GM10266 (cell line): ENCODE data around the gene MED9.

Source experiments
- DNase-seq: peaks from one replicate; pipeline ENCODE4 v3.0.0; 2012; ENCODE audit errors: extremely low spot score
- CTCF ChIP-seq: IDR thresholded peaks from 2 replicates; pipeline ENCODE4 v1.5.1; 2012; ENCODE audit warnings: mild to moderate bottlenecking, low read depth; ENCODE audit not compliant: control insufficient read depth, insufficient read depth; ENCODE audit errors: missing control alignments

The MED9 gene

GRCh38 chr17:17437893-17438292 lies 38.9 kb upstream of the MED9 start:
- TF ChIP-seq CTCF = no peak
- DNase-seq = no peak

GRCh38 chr17:17440010-17440843 lies 36.6 kb upstream of the MED9 start:
- peak; percentile 85 for DNase-seq
- TF ChIP-seq CTCF = peak; percentile 68

GRCh38 chr17:17440938-17441675 lies 35.7 kb upstream of the MED9 start:
- TF ChIP-seq CTCF = no peak
- no peak for DNase-seq

GRCh38 chr17:17443173-17443572 lies 33.6 kb upstream of the MED9 start:
- DNase-seq = no peak
- TF ChIP-seq CTCF = no peak

- TF ChIP-seq CTCF = no peak
- DNase-seq = no peak
These were observed 31.4 kb upstream of the MED9 start for GRCh38 chr17:17445296-17445924.

- DNase-seq = no peak
- TF ChIP-seq CTCF = no peak
These were observed 30.7 kb upstream of the MED9 start for GRCh38 chr17:17445925-17446665.
